K562 (cell line): Measurements from ENCODE around the gene SPATA33. TPM values are rescaled to one million over a fixed set of nuclear protein-coding genes. Genes with fewer than 3 reads are reported as not detected.
A peak's percentile ranks its signal among the peaks of the same experiment; 100 is the strongest.

Experiments
- ARID4B ChIP-seq: sonication (generic); formaldehyde crosslinking; IDR thresholded peaks from 2 replicates; pipeline ENCODE4 v1.8.0; 2022; ENCODE audit warnings: mild to moderate bottlenecking, missing genetic modification reagents
- COPS2 ChIP-seq: fragments of 450-650 bp; conservative IDR thresholded peaks from 2 replicates; pipeline ENCODE4 v1.6.1; 2016; ENCODE audit warnings: mild to moderate bottlenecking, moderate library complexity
- CTCFL ChIP-seq: IDR thresholded peaks from 2 replicates; pipeline ENCODE4 v1.6.1; 2011; ENCODE audit warnings: borderline replicate concordance, low read depth, mild to moderate bottlenecking, moderate library complexity, low read length; ENCODE audit not compliant: insufficient read depth, poor library complexity, severe bottlenecking
- ESRRA ChIP-seq: fragments of 450-650 bp; IDR thresholded peaks from 2 replicates; pipeline ENCODE4 v1.6.1; 2014; ENCODE audit warnings: low read depth, mild to moderate bottlenecking, moderate library complexity, borderline replicate concordance
- ETS1 ChIP-seq: conservative IDR thresholded peaks from 2 replicates; pipeline ENCODE4 v1.6.1; 2011; ENCODE audit warnings: low read depth, mild to moderate bottlenecking, low read length; ENCODE audit not compliant: control insufficient read depth
- FOXJ2 ChIP-seq: fragments of 200-800 bp; sonication (Bioruptor generic); IDR thresholded peaks from 2 replicates; pipeline ENCODE4 v1.6.1; 2016; ENCODE audit warnings: missing genetic modification characterization, missing compliant biosample characterization
- HCFC1 ChIP-seq: IDR thresholded peaks from 2 replicates; pipeline ENCODE4 v1.6.1; 2012; ENCODE audit warnings: low read depth, low read length, improper control_type of control experiment
- MIER1 ChIP-seq: fragments of 450-650 bp; IDR thresholded peaks from 2 replicates; pipeline ENCODE4 v1.6.1; 2016; ENCODE audit warnings: antibody characterized with exemption, mild to moderate bottlenecking, low read depth
- MLX ChIP-seq, 2 experiments: fragments of 450-650 bp in 1 of 2; sonication (generic) in 1 of 2; formaldehyde crosslinking; conservative IDR thresholded peaks; 2 replicates each; pipeline versions ENCODE4 v1.4.0 to v1.8.1; 2020 to 2022; ENCODE audit warnings: mild to moderate bottlenecking in 1 of 2, missing genetic modification reagents in 1 of 2
- PCBP2 ChIP-seq: fragments of 200-400 bp; formaldehyde crosslinking; IDR thresholded peaks from 2 replicates; pipeline ENCODE4 v1.6.1; 2018; ENCODE audit warnings: low read length, low read depth, mild to moderate bottlenecking, moderate library complexity; ENCODE audit not compliant: poor library complexity, severe bottlenecking
- PRMT5 ChIP-seq: sonication (generic); formaldehyde crosslinking; IDR thresholded peaks from 2 replicates; pipeline ENCODE4 v1.5.0; 2020; ENCODE audit warnings: missing genetic modification reagents
- RNF2 ChIP-seq: sonication (generic); IDR thresholded peaks from 2 replicates; pipeline ENCODE4 v1.6.1; 2016
- SIN3A ChIP-seq, 2 experiments: fragments of 150-350 bp in 1 of 2; IDR thresholded peaks; 2 replicates each; pipeline ENCODE4 v1.6.1; 2011 to 2016; ENCODE audit warnings: borderline replicate concordance in 2 of 2, low read depth in 2 of 2, low read length in 2 of 2, mild to moderate bottlenecking in 2 of 2, moderate library complexity in 2 of 2; ENCODE audit not compliant: control insufficient read depth in 1 of 2
- TFE3 ChIP-seq: fragments of 450-650 bp; formaldehyde crosslinking; IDR thresholded peaks from 2 replicates; pipeline ENCODE4 v1.4.0; 2020; ENCODE audit warnings: mild to moderate bottlenecking, mixed read lengths
- U2AF2 ChIP-seq: fragments of 200-400 bp; formaldehyde crosslinking; optimal IDR thresholded peaks from 2 replicates; pipeline ENCODE3; 2017; ENCODE audit warnings: low read depth, mild to moderate bottlenecking, low read length
- ZNF551 ChIP-seq: fragments of 250-450 bp; sonication (Bioruptor Pico); IDR thresholded peaks from 2 replicates; pipeline ENCODE4 v1.5.0; 2021; ENCODE audit warnings: mild to moderate bottlenecking, moderate library complexity
- polyA plus RNA-seq, 8 experiments: library from polyadenylated mRNA; depleted of rRNA in 4 of 8; stranded (reverse) in 5 of 8; unstranded in 3 of 8; fragments of >200 nt; fragmentation: Nextera tagmentation in 2 of 8; fragmentation: Illumina TruSeq in 1 of 8; extraction: Ambion mirVana in 2 of 8; extraction: Trizol in 1 of 8; gene quantifications; 2 replicates each; pipeline versions ENCODE4 v1.2.1 to v1.2.3, GENCODE V29; 2011 to 2014; ENCODE audit warnings: inconsistent platforms in 1 of 8, missing spikeins in 1 of 8
- total RNA-seq, 7 experiments: library from RNA; depleted of rRNA in 6 of 7; stranded (reverse); fragments of >200 nt in 6 of 7; fragmentation: Illumina TruSeq in 2 of 7; extraction: Trizol in 2 of 7; gene quantifications; 2 replicates each; pipeline versions ENCODE4 v1.2.1 to v1.2.3, GENCODE V29; 2011 to 2021; ENCODE audit warnings: low replicate concordance in 1 of 7

The SPATA33 gene
- total and polyA plus RNA-seq, 9 of the 15 experiments (the other 6 are each of a cell fraction or from before 2014, with no cell fraction given), result 4.0 to 20.0 (median 11.8) TPM

- TF ChIP-seq CTCFL (no peak), TFE3 (peak; percentile 25; the same call in 1 of the 2 replicates), SIN3A (IDR thresholded peaks at IDR 0.05; ENCODE audit: borderline replicate concordance in 2 of 2, control insufficient read depth in 1 of 2, low read depth in 2 of 2, low read length in 2 of 2) (peak; percentile 76 to 97; a peak in 3 of 4 replicates), ZNF551 (CRISPR knock-in tag) (no peak), PRMT5 (CRISPR knock-in tag) (no peak), ESRRA (peak; percentile 76), MIER1 (no peak), RNF2 (peak; percentile 45; the same call in 1 of the 2 replicates), ARID4B (CRISPR knock-in tag) (peak; percentile 90), PCBP2 (no peak), HCFC1 (peak; percentile 52; the same call in 1 of the 2 replicates), FOXJ2 (tag) (no peak), ETS1 (0 out of 2 replicates have a peak, but pooled peaks have one; percentile 39), U2AF2 (no peak), COPS2 (no peak), MLX (CRISPR knock-in tag; conservative IDR thresholded peaks at IDR 0.05) (no peak; a peak in 1 of 4 replicates)
These were observed 42.5 kb downstream of the SPATA33 start (continued) for GRCh38 chr16:89700100-89700648.
